PC-3 (cell line): ENCODE measurements around the gene DLGAP1. TPM values are rescaled to one million over a fixed set of nuclear protein-coding genes. Genes with fewer than 3 reads are reported as not detected.
A peak's percentile ranks its signal among the peaks of the same experiment; 100 is the strongest.

Source experiments
- ATAC-seq: fragments of 200-7000 bp; cut with Tn5 transposase; 2 replicates; pipeline ENCODE4 v1.9.1; 2020; ENCODE audit warnings: mild to moderate bottlenecking, moderate library complexity
- BruUV-seq: library from RNA; stranded (reverse); fragments of 400-500 nt; replicated peaks from 2 replicates; lab custom pipeline; 2021; lab: Mats Ljungman, UMichigan
- CTCF ChIA-PET: fragments of 300-600 bp; sonication (Branson Sonifier 250); formaldehyde crosslinking; loops from one replicate; lab custom pipeline; 2022; ENCODE audit warnings: antibody characterized with exemption; lab: Charles Lee
- POLR2A ChIA-PET: fragments of 300-600 bp; sonication (Branson Sonifier 250); formaldehyde crosslinking; loops from one replicate; lab custom pipeline; 2022; ENCODE audit warnings: antibody characterized with exemption; ENCODE audit not compliant: unreplicated experiment; lab: Charles Lee
- DNase-seq: peaks from one replicate; pipeline ENCODE4 v3.0.0-alpha.2; 2015
- H2AFZ ChIP-seq: fragments of 300-600 bp; sonication (generic); 2 replicates; pipeline ENCODE4 v1.6.0; 2016; ENCODE audit warnings: antibody characterized with exemption, low read length
- H3F3A ChIP-seq: fragments of 300-600 bp; sonication (generic); one replicate; pipeline ENCODE4 v1.6.0; 2017; ENCODE audit warnings: antibody characterized with exemption, low read length, control low read depth, mild to moderate bottlenecking; ENCODE audit not compliant: unreplicated experiment
- H3K27ac ChIP-seq: fragments of 300-600 bp; sonication (generic); 2 replicates; pipeline ENCODE4 v1.5.1; 2016; ENCODE audit warnings: mild to moderate bottlenecking, low read length
- H3K27me3 ChIP-seq: fragments of 300-600 bp; sonication (generic); 2 replicates; pipeline ENCODE4 v1.6.1; 2016; ENCODE audit warnings: low read length, mixed read lengths
- H3K36me3 ChIP-seq: fragments of 300-600 bp; sonication (generic); 2 replicates; pipeline ENCODE4 v1.6.1; 2016; ENCODE audit warnings: low read depth, mixed run types, low read length, mixed read lengths
- H3K4me1 ChIP-seq: fragments of 300-600 bp; sonication (generic); 2 replicates; pipeline ENCODE4 v1.5.1; 2016; ENCODE audit warnings: low read length; ENCODE audit not compliant: insufficient read depth
- H3K4me2 ChIP-seq: fragments of 300-600 bp; sonication (generic); 2 replicates; pipeline ENCODE4 v1.6.0; 2016; ENCODE audit warnings: low read length
- H3K4me3 ChIP-seq: fragments of 300-600 bp; sonication (generic); 2 replicates; pipeline ENCODE4 v1.5.1; 2016; ENCODE audit warnings: mild to moderate bottlenecking, low read length, mixed read lengths
- H3K79me2 ChIP-seq: fragments of 300-600 bp; sonication (generic); 2 replicates; pipeline ENCODE4 v1.6.1; 2017; ENCODE audit warnings: low read length, mixed read lengths
- H3K9ac ChIP-seq: fragments of 300-600 bp; sonication (generic); 2 replicates; pipeline ENCODE4 v1.6.0; 2016; ENCODE audit warnings: mild to moderate bottlenecking, low read length
- H3K9me2 ChIP-seq: fragments of 300-600 bp; sonication (generic); replicated peaks from 2 replicates; pipeline ENCODE4 v1.6.1; 2016; ENCODE audit warnings: mixed run types, low read length, mixed read lengths
- H3K9me3 ChIP-seq: fragments of 300-600 bp; sonication (generic); 2 replicates; pipeline ENCODE4 v1.6.1; 2016; ENCODE audit warnings: low read length, mixed read lengths
- H4K20me1 ChIP-seq: fragments of 300-600 bp; sonication (generic); 2 replicates; pipeline ENCODE4 v1.6.1; 2016; ENCODE audit warnings: low read length, mixed read lengths
- EZH2 ChIP-seq: fragments of 300-600 bp; sonication (generic); IDR thresholded peaks from one replicate; pipeline ENCODE4 v1.6.1; 2017; ENCODE audit warnings: antibody characterized with exemption, mild to moderate bottlenecking, low read length; ENCODE audit not compliant: unreplicated experiment
- EZH2phosphoT487 ChIP-seq: fragments of 300-600 bp; sonication (generic); IDR thresholded peaks from 2 replicates; pipeline ENCODE4 v1.6.1; 2018; ENCODE audit warnings: mild to moderate bottlenecking, antibody characterized with exemption, low read length, borderline replicate concordance
- intact Hi-C: fragments of 100-400 bp; cut with micrococcal nuclease; formaldehyde crosslinking; loops from 2 replicates; pipeline ENCODE4 v1.9.0; 2023
- total RNA-seq: library from RNA; depleted of rRNA; stranded (reverse); fragments of >200 nt; gene quantifications from 2 replicates; pipeline ENCODE4 v1.2.3, GENCODE V29; 2014
- TF ChIP-seq, protein P1 (sequence below): fragments of 300-600 bp; sonication (generic); conservative IDR thresholded peaks from 2 replicates; pipeline ENCODE4 v1.5.1; 2017; ENCODE audit warnings: antibody characterized with exemption, low read depth, mild to moderate bottlenecking, low read length

DLGAP1 gene
- total RNA-seq, 1 experiment from 2014 or later, result not detected

DNA sequence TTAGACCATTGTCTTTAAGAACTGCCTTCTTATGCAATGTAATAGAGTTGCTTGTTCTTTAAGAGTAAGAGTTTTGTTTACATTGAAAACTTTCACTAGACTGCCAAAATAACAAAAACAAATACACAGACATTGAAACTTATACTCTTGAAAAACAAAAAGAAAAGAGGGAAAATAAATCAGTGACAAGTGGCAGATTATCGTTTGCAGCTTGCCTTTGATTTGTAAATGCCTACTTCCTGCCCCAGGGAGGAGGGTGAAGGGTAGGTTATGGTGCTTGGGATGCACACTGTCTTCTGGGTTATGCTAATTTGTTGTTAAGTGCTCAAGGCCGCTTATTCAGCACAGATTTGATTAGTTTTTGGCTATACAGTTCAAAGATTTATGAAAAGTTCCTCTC lies 806.5 kb downstream of the DLGAP1 start:
- Histone ChIP-seq H3K9me3 (no peaks in the 10 kb centered on the region), H4K20me1 (no peaks in the 10 kb centered on the region), H3K79me2 (no peaks in the 10 kb centered on the region), H2AFZ (peak overlapping the region; percentile 2; the same call in 1 of the 2 replicates), H3K4me2 (no peak overlapping the region), H3K27ac (no peak overlapping the region), H3F3A (peaks cover 5% of the 10 kb centered on the region), H3K9me2 (no peaks in the 10 kb centered on the region), H3K27me3 (no peaks in the 10 kb centered on the region), H3K4me1 (peaks cover 40% of the 10 kb centered on the region), H3K9ac (no peak overlapping the region), H3K4me3 (no peak overlapping the region), H3K36me3 (no peaks in the 10 kb centered on the region)
- POLR2A ChIA-PET, result interaction anchor here (1.2 kb wide), 1 partner anchor 200 kb away, joined by 4 read pairs; no protein-coding TSS in a partner anchor
- DNase-seq (no peak), ATAC-seq (no peak)
- BruUV-seq, result no TSS peak
- CTCF ChIA-PET, result interaction anchor here (0.6 kb wide), 1 partner anchor 53 kb away, joined by 3 read pairs; no protein-coding TSS in a partner anchor
- TF ChIP-seq, protein P1, sequence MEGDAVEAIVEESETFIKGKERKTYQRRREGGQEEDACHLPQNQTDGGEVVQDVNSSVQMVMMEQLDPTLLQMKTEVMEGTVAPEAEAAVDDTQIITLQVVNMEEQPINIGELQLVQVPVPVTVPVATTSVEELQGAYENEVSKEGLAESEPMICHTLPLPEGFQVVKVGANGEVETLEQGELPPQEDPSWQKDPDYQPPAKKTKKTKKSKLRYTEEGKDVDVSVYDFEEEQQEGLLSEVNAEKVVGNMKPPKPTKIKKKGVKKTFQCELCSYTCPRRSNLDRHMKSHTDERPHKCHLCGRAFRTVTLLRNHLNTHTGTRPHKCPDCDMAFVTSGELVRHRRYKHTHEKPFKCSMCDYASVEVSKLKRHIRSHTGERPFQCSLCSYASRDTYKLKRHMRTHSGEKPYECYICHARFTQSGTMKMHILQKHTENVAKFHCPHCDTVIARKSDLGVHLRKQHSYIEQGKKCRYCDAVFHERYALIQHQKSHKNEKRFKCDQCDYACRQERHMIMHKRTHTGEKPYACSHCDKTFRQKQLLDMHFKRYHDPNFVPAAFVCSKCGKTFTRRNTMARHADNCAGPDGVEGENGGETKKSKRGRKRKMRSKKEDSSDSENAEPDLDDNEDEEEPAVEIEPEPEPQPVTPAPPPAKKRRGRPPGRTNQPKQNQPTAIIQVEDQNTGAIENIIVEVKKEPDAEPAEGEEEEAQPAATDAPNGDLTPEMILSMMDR, result no peak
- TF ChIP-seq EZH2, result no peak
- intact Hi-C loops, result no loop called here

DNA sequence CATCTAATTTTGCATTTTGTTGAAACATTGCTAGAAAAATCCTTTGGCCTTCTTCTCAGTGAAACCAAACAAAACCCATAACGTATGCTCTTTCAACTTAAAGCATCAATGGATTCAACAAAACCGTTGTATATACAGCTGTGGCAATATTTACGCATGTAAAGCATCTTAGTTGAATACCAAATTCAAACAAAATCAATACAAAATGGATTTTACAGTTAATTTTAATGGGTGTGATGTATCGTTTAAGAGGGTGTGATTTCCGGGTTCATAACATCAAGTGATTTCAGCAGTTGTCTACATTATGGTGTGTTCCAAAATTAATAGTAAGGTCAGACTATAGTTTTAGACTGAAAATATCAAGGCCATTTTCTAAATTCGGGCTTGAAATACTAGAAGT lies 806.9 kb downstream of the DLGAP1 start:
- H3K4me2 ChIP-seq, result no peak overlapping the region
- CTCF ChIA-PET, result no interaction called here

DNA sequence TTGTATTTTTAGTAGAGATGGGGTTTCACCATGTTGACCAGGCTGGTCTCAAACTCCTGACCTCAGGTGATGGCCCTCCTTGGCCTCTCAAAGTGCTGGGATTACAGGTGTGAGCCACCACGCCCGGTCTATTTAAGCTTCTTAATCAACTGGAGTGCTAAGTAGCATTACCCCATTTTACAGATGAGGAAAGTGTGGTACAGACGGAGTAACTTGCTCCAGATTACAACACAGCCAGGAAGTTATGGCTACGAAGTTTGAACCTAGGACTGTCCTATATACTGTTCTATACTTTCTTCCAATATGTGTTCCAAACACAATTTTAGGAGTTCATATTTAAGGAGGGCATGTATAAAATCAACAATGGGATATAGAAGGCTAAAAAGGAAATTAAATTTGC lies 807.5 kb downstream of the DLGAP1 start:
- Histone ChIP-seq H3K9ac (no peak overlapping the region), H3K9me3 (no peaks in the 10 kb centered on the region), H3K4me3 (no peak overlapping the region), H2AFZ (no peak overlapping the region), H3K9me2 (no peaks in the 10 kb centered on the region), H3K79me2 (no peaks in the 10 kb centered on the region), H3K4me1 (peaks cover 31% of the 10 kb centered on the region), H3K36me3 (no peaks in the 10 kb centered on the region), H3K27ac (no peak overlapping the region), H3F3A (peaks cover 5% of the 10 kb centered on the region), H4K20me1 (no peaks in the 10 kb centered on the region), H3K4me2 (no peak overlapping the region), H3K27me3 (no peaks in the 10 kb centered on the region)
- TF ChIP-seq, protein P1, result no peak
- no peak for TF ChIP-seq EZH2
- TF ChIP-seq EZH2phosphoT487, result no peak
- ATAC-seq (no peak), DNase-seq (no peak)
- no TSS peak for BruUV-seq
- ChIA-PET POLR2A (no interaction called here), CTCF (no interaction called here)
- intact Hi-C loops, result no loop called here

More for the DNA sequence above, 806.9 kb downstream of the DLGAP1 start:
- DNase-seq, result no peak
- TF ChIP-seq EZH2phosphoT487 (no peak), EZH2 (no peak)
- TF ChIP-seq, protein P1, result no peak
- Histone ChIP-seq H3K36me3 (no peaks in the 10 kb centered on the region), H3K9me3 (no peaks in the 10 kb centered on the region), H3K27ac (no peak overlapping the region), H3K27me3 (no peaks in the 10 kb centered on the region), H3K9me2 (no peaks in the 10 kb centered on the region), H3K4me3 (no peak overlapping the region), H2AFZ (no peak overlapping the region), H3K9ac (no peak overlapping the region), H3F3A (peaks cover 5% of the 10 kb centered on the region), H3K79me2 (no peaks in the 10 kb centered on the region), H3K4me1 (peaks cover 36% of the 10 kb centered on the region), H4K20me1 (no peaks in the 10 kb centered on the region)
- POLR2A ChIA-PET, result interaction anchor here (1.2 kb wide), 1 partner anchor 199 kb away, joined by 4 read pairs; no protein-coding TSS in a partner anchor
- BruUV-seq, result no TSS peak
- intact Hi-C loops, result no loop called here
- ATAC-seq, result no peak
